Bronchial epithelial cell (primary cell): ENCODE results near the gene IVL. TPM values are rescaled to one million over a fixed set of nuclear protein-coding genes. Genes with fewer than 3 reads are reported as not detected.

Experiments
- DNase-seq: peaks from one replicate; pipeline ENCODE4 v3.0.0-alpha.2; 2010; ENCODE audit warnings: low read depth
- FAIRE-seq: peaks from 2 replicates; lab custom pipeline; 2011; peaks lifted over from hg19 to GRCh38; lab: Jason Lieb, UNC
- H3K27me3 ChIP-seq: 2 replicates; pipeline ENCODE4 v1.5.1; 2011; ENCODE audit warnings: low read length; ENCODE audit not compliant: control insufficient read depth, insufficient read depth
- H3K36me3 ChIP-seq: 2 replicates; pipeline ENCODE4 v1.5.1; 2011; ENCODE audit warnings: low read length; ENCODE audit not compliant: control insufficient read depth, insufficient read depth
- H3K4me3 ChIP-seq: 2 replicates; pipeline ENCODE4 v1.5.1; 2011; ENCODE audit warnings: mild to moderate bottlenecking, low read depth, low read length, control low read depth
- CTCF ChIP-seq: IDR thresholded peaks from 2 replicates; pipeline ENCODE4 v1.5.1; 2011; ENCODE audit warnings: mild to moderate bottlenecking, moderate library complexity, low read length, control low read depth, inconsistent platforms; ENCODE audit not compliant: insufficient read depth, severe bottlenecking
- total RNA-seq: library from RNA; depleted of rRNA; stranded (reverse); fragments of >200 nt; gene quantifications from 2 replicates; pipeline ENCODE4 v1.2.1, GENCODE V29; 2014

IVL gene
- total RNA-seq, 1 donor from 2014 or later = 1.6 TPM

- Histone ChIP-seq H3K4me3 (no peak overlapping the region), H3K27me3 (no peaks in the 10 kb centered on the region), H3K36me3 (no peaks in the 10 kb centered on the region)
- TF ChIP-seq CTCF = peak; percentile 20
- FAIRE-seq (no peak), DNase-seq (no peak)
These were observed 52.2 kb downstream of the IVL start for GRCh38 chr1:152960452-152961044.

Other genes starting within 250 kb of the IVL start
- gene LCE2D, start 245.2 kb upstream of the IVL start, total RNA-seq = not detected in 2 replicates
- gene LCE2C, start 233.3 kb upstream of the IVL start, total RNA-seq = not detected in 2 replicates
- not detected in 2 replicates for gene LCE2B, start 222.4 kb upstream of the IVL start, total RNA-seq
- gene LCE2A, start 210.2 kb upstream of the IVL start, total RNA-seq = not detected in 2 replicates
- not detected in 2 replicates for gene LCE4A, start 200.4 kb upstream of the IVL start, total RNA-seq
- gene KPRP, start 150.5 kb upstream of the IVL start, total RNA-seq = not detected in 2 replicates
- gene LCE1F, start 133.4 kb upstream of the IVL start, total RNA-seq = not detected in 2 replicates
- gene LCE1E, start 122.3 kb upstream of the IVL start, total RNA-seq = not detected in 2 replicates
- gene LCE1D, start 111.8 kb upstream of the IVL start, total RNA-seq = not detected in 2 replicates
- gene LCE1C, start 101.9 kb upstream of the IVL start, total RNA-seq = 0.26 TPM in 1 of 2 replicates, not detected in the other
- gene LCE1B, start 96.6 kb upstream of the IVL start, total RNA-seq = not detected in 2 replicates
- gene LCE1A, start 81.1 kb upstream of the IVL start, total RNA-seq = not detected in 2 replicates
- not detected in 2 replicates for gene LCE6A, start 65.7 kb upstream of the IVL start, total RNA-seq
- not detected in 2 replicates for gene LCE7A, start 48.5 kb upstream of the IVL start, total RNA-seq
- not detected in 2 replicates for gene SMCP, start 30.2 kb upstream of the IVL start, total RNA-seq
- gene SPRR5, start 38.7 kb downstream of the IVL start, total RNA-seq = not detected in 2 replicates
- not detected in 2 replicates for gene SPRR4, start 62.1 kb downstream of the IVL start, total RNA-seq
- 41.2 TPM in 1 of 2 replicates, not detected in the other for gene SPRR1A, start 75.5 kb downstream of the IVL start, total RNA-seq
- 136 and 342 TPM in 2 replicates for gene SPRR3, start 93.2 kb downstream of the IVL start, total RNA-seq
- 11.8 and 91.5 TPM in 2 replicates for gene SPRR1B, start 122.7 kb downstream of the IVL start, total RNA-seq
- 2.4 and 15.6 TPM in 2 replicates for gene SPRR2D, start 132.6 kb downstream of the IVL start, total RNA-seq
- gene SPRR2A, start 149.0 kb downstream of the IVL start, total RNA-seq = 1.3 and 3.8 TPM in 2 replicates
- not detected in 2 replicates for gene SPRR2B, start 163.1 kb downstream of the IVL start, total RNA-seq
- gene SPRR2E, start 186.0 kb downstream of the IVL start, total RNA-seq = 0.26 and 3.7 TPM in 2 replicates
- gene SPRR2F, start 205.0 kb downstream of the IVL start, total RNA-seq = not detected in 2 replicates
- not detected in 2 replicates for gene SPRR2G, start 242.3 kb downstream of the IVL start, total RNA-seq